Measurements from ENCODE around the gene TEKT4.
"Not testable (repeated sequence)": the region's sequence is repeated elsewhere in the genome, so short reads cannot be mapped to it uniquely, and the experiment has no call there.

The TEKT4 gene

DNA sequence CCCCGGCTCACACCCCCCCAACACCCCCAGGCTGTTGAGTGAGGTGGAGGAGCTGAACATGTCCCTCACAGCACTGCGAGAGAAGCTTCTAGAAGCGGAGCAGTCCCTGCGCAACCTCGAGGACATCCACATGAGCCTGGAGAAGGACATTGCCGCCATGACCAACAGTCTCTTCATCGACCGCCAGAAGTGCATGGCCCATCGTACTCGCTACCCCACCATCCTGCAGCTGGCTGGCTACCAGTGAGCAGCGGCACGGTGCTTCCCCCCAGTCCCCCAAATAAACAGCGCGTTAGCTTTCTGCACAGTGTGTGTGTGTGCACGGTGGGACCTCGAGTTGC, 5.3 kb downstream of the TEKT4 start:
- DNase-seq (ENCODE audit: low read depth) = no peak

DNA sequence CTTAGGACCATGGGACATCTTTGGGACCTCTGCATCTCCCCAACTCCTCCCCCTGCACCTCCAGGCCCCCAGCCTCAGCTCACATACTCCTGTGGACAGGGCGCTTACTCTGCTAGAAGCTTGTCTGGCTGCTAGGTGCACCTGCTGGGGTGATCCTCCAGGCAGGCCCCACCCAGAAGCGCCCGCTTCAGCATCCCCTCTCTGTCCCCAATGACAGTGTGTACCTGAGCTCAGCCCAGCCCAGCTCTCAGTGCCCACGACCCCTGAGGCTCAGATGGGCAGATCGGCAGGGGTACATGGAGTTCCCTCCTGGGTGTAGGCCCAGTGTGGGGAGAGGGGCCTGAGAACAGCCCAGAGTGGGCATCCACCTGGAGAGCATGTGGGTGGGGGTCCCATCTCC, 5.9 kb downstream of the TEKT4 start:
- no peak for DNase-seq (ENCODE audit: low read depth)

DNA sequence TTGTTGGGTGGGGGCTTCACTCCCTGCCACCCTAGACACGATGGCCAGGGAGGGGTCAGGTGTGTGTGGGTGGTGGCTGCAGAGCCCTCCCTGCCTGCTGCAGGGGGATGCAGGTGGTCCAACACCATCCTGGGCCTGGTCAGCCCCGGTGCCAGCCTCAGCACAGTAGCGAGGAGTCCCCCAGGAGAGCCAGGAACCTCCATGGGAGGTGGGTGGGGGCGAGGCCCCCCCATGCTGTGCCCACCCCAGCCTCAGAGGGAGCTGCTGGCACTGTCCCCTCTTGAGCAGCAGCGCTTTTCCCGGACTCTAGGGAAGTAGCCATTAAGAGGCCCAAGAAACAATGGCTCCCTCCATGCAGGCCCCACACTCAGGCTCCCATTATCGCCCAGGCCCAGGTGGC, 7.3 kb downstream of the TEKT4 start:
- not testable (repeated sequence) for DNase-seq (ENCODE audit: low read depth)

DNA sequence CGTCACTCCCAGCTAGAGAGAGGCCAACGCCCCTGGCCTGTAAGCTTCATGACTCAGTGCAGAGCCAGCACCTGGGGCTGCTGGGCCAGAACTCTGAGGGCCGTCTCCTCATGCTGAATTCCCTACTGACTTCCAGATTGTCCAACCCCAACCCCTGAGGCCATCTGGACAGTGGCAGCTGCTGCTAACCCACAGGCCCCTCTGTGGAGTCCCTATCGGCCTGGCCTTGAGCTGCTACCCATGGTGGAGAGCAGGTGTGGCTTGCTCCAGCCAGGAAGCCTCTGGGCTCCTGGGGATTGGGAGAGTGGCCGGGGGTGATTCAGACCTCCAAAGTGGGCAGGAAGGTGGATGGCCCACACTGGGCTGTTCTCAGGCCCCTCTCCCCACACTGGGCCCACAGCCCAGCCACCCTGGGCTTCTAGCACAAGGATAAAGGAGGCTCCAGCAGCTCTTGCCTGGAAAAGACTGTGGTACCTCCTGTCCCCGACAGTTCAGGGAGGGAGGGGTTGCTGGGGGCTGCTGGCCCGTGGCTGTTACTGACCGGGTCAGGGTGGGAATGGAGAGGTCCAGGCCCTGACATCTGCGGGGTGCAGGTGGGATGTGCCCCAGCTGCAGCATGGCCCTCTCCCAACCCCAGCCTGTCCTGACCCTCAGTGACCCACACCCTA, 8.2 kb downstream of the TEKT4 start:
- no peak for DNase-seq (ENCODE audit: low read depth)

DNA sequence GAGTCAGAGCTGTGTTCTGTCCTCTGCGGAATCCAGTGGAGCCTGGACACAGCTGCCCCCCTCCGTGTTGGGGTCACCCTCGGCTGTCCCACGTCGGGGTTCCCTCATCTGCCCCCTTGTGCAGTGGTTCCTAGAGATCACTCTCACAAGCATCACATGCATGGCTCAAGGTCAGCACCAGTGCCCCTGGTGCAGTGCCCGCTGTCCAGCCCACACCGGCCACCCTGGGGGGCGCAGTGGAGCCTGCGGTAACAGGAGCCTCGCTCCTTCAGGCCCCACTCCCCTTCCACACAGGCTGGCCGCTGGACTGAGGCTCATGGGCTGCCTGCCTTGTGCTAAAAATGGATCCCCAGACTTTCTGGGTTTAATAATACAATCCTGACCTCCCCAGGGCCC, 8.8 kb downstream of the TEKT4 start:
- no peak for DNase-seq (ENCODE audit: low read depth)

DNA sequence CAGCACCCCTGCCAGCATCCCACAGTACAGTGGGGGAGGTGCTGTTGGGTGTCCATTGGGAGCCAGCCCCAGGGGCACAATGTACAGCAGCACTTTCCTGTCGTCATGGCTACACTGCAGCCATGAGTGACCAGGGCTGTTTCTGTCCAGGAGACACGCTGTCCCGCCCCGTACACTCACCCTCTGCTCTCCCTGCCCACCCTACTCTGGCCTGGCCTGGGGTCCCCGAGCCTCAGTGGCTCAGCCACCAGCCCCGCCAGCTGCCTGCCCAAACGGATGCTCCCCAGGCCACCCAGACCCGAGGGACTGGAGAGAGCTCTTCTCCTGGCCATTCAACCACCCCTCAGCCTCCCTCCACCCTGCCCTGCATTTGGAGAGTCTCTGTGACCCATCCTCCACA, 9.3 kb downstream of the TEKT4 start:
- no peak for DNase-seq (ENCODE audit: low read depth)

DNA sequence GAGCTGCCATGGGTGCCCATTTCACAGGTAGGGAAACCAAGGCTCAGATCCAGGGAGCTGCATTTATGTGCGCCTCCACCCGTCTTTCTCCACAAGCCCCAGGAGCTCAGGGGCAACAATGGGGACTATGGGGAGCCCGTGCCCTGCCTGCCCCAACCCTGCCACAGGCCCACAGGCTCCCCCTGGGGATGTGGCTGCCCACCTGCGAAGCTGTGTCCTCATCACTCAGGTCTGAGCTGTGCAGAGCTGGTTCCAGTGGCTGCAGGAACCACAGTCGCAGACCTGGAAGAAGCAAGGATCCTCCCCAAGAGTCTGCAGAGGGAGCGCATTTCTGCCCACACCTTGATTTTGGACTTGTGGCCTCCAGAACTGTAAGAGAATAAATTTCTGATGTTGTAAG, 9.8 kb downstream of the TEKT4 start:
- DNase-seq (ENCODE audit: low read depth) = no peak

DNA sequence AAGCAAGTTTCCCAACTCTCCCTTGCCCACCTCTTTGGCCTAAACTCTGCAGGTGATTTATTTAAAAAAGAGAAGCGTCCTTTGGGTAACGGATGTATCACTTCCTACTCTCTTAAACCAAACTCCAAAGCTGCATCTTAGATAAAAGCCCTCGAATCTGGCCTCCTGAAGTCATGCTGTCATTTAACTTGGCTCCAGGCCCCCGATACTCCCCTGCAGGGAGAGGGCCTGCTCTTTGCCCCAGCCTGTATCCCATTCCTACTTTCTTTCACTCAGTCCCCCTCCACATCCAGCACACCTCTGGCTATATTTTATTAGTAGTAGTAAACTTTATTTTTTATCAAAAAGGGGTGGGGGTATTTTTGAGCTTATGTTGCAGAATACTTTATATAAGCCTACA, 19.0 kb downstream of the TEKT4 start:
- DNase-seq (ENCODE audit: low read depth) = no peak

DNA sequence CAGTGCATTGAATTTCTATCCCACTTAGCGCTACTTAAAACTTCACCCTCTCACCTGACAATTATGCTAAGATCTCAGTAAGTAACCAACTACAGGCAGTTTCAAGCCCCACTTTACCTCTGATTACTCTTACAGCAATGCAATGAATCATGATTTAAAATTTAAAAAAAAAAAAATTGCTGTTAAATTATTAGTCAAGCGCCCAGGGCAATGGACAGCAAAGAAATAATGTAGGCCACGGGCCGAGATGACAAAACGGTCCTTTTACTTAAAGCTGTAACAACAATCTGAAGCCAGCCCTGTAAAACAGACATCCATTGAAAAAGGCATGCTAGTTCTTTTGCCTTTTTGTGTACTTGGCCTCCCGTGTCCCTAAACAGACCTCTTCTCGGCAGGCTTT, 24.0 kb downstream of the TEKT4 start:
- not testable (repeated sequence) for DNase-seq (ENCODE audit: low read depth)

DNA sequence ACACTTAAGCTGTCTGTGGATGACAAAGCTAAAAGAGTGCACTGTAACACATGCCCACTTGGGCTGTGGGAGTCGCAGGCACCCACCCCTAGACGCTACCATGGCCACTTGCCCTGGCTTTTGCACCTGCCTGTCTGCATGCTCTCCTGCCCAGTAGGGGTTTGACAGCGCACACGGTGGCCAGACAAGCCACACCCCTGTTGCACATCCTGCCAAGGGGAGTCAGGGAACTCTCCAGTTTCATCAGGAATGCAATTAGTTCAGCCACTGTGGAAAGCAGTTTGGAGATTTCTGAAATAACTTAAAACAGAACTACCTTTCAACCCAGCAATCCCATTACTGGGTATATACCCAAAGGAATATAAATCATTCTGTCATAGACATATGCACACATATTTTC, 35.7 kb downstream of the TEKT4 start:
- not testable (repeated sequence) for DNase-seq (ENCODE audit: low read depth)

DNA sequence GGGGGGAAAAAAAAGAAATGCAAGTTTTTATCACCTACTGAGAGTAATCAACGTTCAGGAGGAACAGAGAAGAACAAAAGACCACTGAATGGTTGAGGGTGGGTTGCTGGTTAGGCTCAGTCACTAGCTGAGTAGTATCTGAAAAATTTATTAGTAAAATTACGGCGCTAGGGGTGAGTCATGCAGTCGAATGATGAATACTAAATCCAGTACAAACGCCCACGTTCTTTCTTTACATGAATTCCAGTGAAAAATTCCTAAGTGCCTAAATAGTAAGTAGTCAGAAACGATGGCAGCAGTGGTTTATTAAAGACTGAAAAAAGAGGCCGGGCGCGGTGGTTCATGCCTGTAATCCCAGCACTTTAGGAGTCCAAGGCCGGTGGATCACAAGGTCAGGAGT, 52.0 kb downstream of the TEKT4 start:
- DNase-seq (ENCODE audit: low read depth) = no peak

DNA sequence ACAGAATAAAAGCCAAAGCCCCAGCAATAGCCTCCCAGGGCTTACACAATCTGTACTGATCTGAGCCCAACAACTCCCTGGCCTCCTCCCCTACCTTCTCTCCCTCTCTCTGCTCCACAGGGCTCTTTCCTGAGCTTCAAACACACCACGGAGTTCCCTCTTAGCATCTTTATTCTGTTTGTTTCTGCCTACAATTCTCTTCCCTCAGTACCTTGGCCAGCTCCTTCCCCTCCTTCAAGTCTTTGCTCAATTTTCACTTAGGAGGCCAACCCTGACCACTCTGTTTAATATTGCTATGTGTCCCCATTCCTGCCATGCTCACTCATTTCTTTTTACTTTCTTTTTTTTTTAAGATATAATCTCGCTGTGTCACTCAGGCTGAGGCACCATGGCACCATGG, 53.8 kb downstream of the TEKT4 start:
- not testable (repeated sequence) for DNase-seq (ENCODE audit: low read depth)
